MCF 10A (cell line): ENCODE results near the gene CARD11. TPM values are rescaled to one million over a fixed set of nuclear protein-coding genes. Genes with fewer than 3 reads are reported as not detected.

ENCODE experiments used
- BruUV-seq: library from RNA; stranded (reverse); fragments of 400-500 nt; replicated peaks from 2 replicates; lab custom pipeline; 2021; lab: Mats Ljungman, UMichigan
- CTCF ChIA-PET: fragments of 300-600 bp; sonication (Branson Sonifier 250); formaldehyde crosslinking; extraction: SDS; loops from one replicate; lab custom pipeline; 2021; ENCODE audit warnings: antibody characterized with exemption, inconsistent platforms; lab: Yijun Ruan, JAX
- POLR2A ChIA-PET: fragments of 300-600, 350-650 bp; sonication (Branson Sonifier 250); formaldehyde crosslinking; extraction: SDS; loops from one replicate; lab custom pipeline; 2020; ENCODE audit warnings: antibody characterized with exemption, inconsistent platforms; lab: Yijun Ruan, JAX
- DNase-seq: peaks from one replicate; pipeline ENCODE4 v3.0.0-alpha.2; 2018; ENCODE audit not compliant: unreplicated experiment
- H3K27ac Mint-ChIP-seq: one replicate; pipeline ENCODE4 v1.8.0; 2022; ENCODE audit warnings: mild to moderate bottlenecking, low read depth, mixed read lengths; ENCODE audit not compliant: unreplicated experiment
- H3K27me3 Mint-ChIP-seq: one replicate; pipeline ENCODE4 v1.8.0; 2022; ENCODE audit warnings: mixed read lengths; ENCODE audit not compliant: insufficient read depth, unreplicated experiment
- H3K36me3 Mint-ChIP-seq: one replicate; pipeline ENCODE4 v1.8.0; 2022; ENCODE audit warnings: mild to moderate bottlenecking, moderate library complexity, mixed read lengths; ENCODE audit not compliant: insufficient read depth, unreplicated experiment
- H3K4me1 Mint-ChIP-seq: one replicate; pipeline ENCODE4 v1.8.0; 2022; ENCODE audit warnings: mixed read lengths; ENCODE audit not compliant: insufficient read depth, unreplicated experiment
- H3K4me3 Mint-ChIP-seq: one replicate; pipeline ENCODE4 v1.8.0; 2022; ENCODE audit warnings: mild to moderate bottlenecking, moderate library complexity, mixed read lengths; ENCODE audit not compliant: unreplicated experiment
- H3K9me3 Mint-ChIP-seq: one replicate; pipeline ENCODE4 v1.8.0; 2022; ENCODE audit warnings: mixed read lengths; ENCODE audit not compliant: unreplicated experiment
- CTCF ChIP-seq: fragments of 200-600 bp; IDR thresholded peaks from one replicate; pipeline ENCODE4 v1.8.0; 2022; ENCODE audit warnings: antibody characterized with exemption, mild to moderate bottlenecking; ENCODE audit not compliant: unreplicated experiment
- intact Hi-C: fragments of 100-400 bp; cut with micrococcal nuclease; formaldehyde crosslinking; loops from 2 replicates; pipeline ENCODE4 v1.14.1; 2022
- total RNA-seq: library from RNA; stranded (reverse); gene quantifications from 2 replicates; pipeline ENCODE4 v1.2.3, GENCODE V29; 2022

CARD11 gene
- total RNA-seq, 1 experiment from 2014 or later: not detected

- no peak overlapping the region for H3K4me3 Mint-ChIP-seq
- no peaks in the 10 kb centered on the region for H3K9me3 Mint-ChIP-seq
- POLR2A ChIA-PET: no interaction called here
- H3K4me1 Mint-ChIP-seq: no peaks in the 10 kb centered on the region
- intact Hi-C loops: no loop called here
- TF ChIP-seq CTCF: no peak
- H3K27ac Mint-ChIP-seq: no peak overlapping the region
- CTCF ChIA-PET: interaction anchor here (0.6 kb wide), 2 partner anchors 10 to 33 kb away, joined by 3 to 4 read pairs; no protein-coding TSS in a partner anchor
- no peaks in the 10 kb centered on the region for H3K36me3 Mint-ChIP-seq
- no TSS peak for BruUV-seq
- H3K27me3 Mint-ChIP-seq: peaks cover under 1% of the 10 kb centered on the region
- DNase-seq: no peak
Observed at GRCh38 chr7:3080106-3080505, 36.4 kb upstream of the CARD11 start.

- POLR2A ChIA-PET: no interaction called here
- DNase-seq: no peak
- Mint-ChIP-seq H3K9me3 (no peaks in the 10 kb centered on the region), H3K4me1 (no peaks in the 10 kb centered on the region), H3K27ac (no peak overlapping the region), H3K36me3 (no peaks in the 10 kb centered on the region), H3K4me3 (no peak overlapping the region), H3K27me3 (no peaks in the 10 kb centered on the region)
- BruUV-seq: no TSS peak
- intact Hi-C loops: no loop called here
- CTCF ChIA-PET: no interaction called here
- no peak for TF ChIP-seq CTCF
Observed at GRCh38 chr7:3078514-3078913, 34.8 kb upstream of the CARD11 start.

GRCh38 chr7:3076700-3077099, 33.0 kb upstream of the CARD11 start:
- H3K27ac Mint-ChIP-seq: no peak overlapping the region
- POLR2A ChIA-PET: no interaction called here
- intact Hi-C loops: no loop called here
- H3K9me3 Mint-ChIP-seq: peaks cover under 1% of the 10 kb centered on the region
- H3K4me1 Mint-ChIP-seq: no peaks in the 10 kb centered on the region
- CTCF ChIA-PET: no interaction called here
- DNase-seq: no peak
- H3K4me3 Mint-ChIP-seq: no peak overlapping the region
- TF ChIP-seq CTCF: no peak
- no peaks in the 10 kb centered on the region for H3K36me3 Mint-ChIP-seq
- H3K27me3 Mint-ChIP-seq: no peaks in the 10 kb centered on the region
- no TSS peak for BruUV-seq

GRCh38 chr7:3076163-3076562, 32.5 kb upstream of the CARD11 start:
- no peak overlapping the region for H3K27ac Mint-ChIP-seq
- no peak for TF ChIP-seq CTCF
- H3K4me1 Mint-ChIP-seq: no peaks in the 10 kb centered on the region
- H3K36me3 Mint-ChIP-seq: no peaks in the 10 kb centered on the region
- no peak overlapping the region for H3K4me3 Mint-ChIP-seq
- intact Hi-C loops: no loop called here
- POLR2A ChIA-PET: no interaction called here
- CTCF ChIA-PET: interaction anchor here (0.9 kb wide), 1 partner anchor 15 kb away, joined by 4 read pairs; no protein-coding TSS in a partner anchor
- DNase-seq: no peak
- no TSS peak for BruUV-seq
- H3K9me3 Mint-ChIP-seq: peaks cover 6% of the 10 kb centered on the region
- H3K27me3 Mint-ChIP-seq: no peaks in the 10 kb centered on the region
